RWPE1 (cell line): Measurements from ENCODE around the gene GCG.

Experiments
- CTCF ChIA-PET: fragments of 350-600 bp; sonication (Branson Sonifier 250); formaldehyde crosslinking; extraction: SDS; loops from one replicate; lab custom pipeline; 2021; lab: Yijun Ruan, JAX
- POLR2A ChIA-PET: fragments of 400-600 bp; formaldehyde crosslinking; extraction: SDS; loops from one replicate; lab custom pipeline; 2020; ENCODE audit warnings: antibody characterized with exemption; ENCODE audit not compliant: low non-redundant PET; lab: Yijun Ruan, JAX
- DNase-seq: peaks from one replicate; pipeline ENCODE4 v3.0.0; 2012; ENCODE audit warnings: low spot score
- H3K27ac ChIP-seq: fragments of 450-650 bp; 2 replicates; pipeline ENCODE4 v1.5.1; 2017
- CTCF ChIP-seq: fragments of 450-650 bp; conservative IDR thresholded peaks from 2 replicates; pipeline ENCODE4 v1.5.1; 2017; ENCODE audit warnings: low read depth, mild to moderate bottlenecking

Gene GCG

DNA sequence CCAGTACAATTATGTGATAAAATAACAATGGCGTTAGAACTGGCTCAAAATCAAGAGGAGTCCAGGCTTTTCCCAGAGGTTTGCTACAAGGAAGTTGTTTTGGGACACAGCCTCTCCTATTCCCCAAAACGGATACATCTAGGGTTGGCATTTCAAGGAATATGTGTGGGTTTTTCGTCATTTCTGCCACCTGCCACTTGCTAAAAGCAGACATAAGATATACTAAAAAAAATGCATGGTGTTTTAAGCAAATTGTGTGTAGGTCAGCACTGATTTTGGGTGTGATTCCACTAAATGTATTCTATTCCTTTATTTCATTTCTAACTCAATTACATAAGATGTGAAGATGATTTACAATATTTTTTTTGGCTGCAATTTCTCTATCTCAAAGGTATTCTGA lies 36.4 kb upstream of the GCG start:
- H3K27ac ChIP-seq, result no peak overlapping the region
- ChIA-PET CTCF (interaction anchor here (0.7 kb wide), 1 partner anchor 332 kb away, joined by 3 read pairs; no protein-coding TSS in a partner anchor), POLR2A (no interaction called here)
- TF ChIP-seq CTCF, result no peak
- no peak for DNase-seq

- TF ChIP-seq CTCF, result no peak
- no peak for DNase-seq
- ChIA-PET CTCF (no interaction called here), POLR2A (no interaction called here)
- no peak overlapping the region for H3K27ac ChIP-seq
Observed at GRCh38 chr2:162185541-162186232, 33.6 kb upstream of the GCG start.

DNA sequence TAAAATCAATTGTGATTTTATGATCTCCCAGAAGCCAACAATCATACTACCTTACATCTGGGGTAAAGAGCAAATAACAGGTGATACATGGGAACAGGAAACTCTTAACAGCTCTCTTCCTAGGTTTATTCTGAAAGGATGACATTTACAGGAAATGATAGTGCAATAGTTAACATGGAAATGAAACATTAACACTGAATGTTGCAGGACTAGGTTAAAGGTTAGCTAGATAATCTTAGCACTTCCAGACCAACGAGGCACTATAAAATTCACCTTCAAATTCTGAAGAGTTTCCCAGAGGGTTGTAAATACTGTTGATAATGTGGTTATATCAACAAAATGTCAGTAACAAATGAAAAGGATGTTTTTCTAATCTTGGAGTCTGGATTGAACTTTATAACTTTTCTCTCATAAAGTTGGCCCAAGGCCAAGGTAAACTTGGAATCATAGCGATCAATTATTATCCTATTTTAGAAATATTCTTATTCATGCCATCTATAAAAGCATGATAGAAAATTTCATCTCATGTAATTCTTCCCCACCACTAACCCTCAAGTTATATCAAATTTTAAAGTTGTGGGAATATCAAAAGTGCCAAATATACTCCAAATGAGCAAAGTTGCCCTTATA lies 32.9 kb upstream of the GCG start:
- CTCF ChIA-PET, result no interaction called here
- POLR2A ChIA-PET, result no interaction called here
- no peak for TF ChIP-seq CTCF
- no peak overlapping the region for H3K27ac ChIP-seq
- no peak for DNase-seq

DNA sequence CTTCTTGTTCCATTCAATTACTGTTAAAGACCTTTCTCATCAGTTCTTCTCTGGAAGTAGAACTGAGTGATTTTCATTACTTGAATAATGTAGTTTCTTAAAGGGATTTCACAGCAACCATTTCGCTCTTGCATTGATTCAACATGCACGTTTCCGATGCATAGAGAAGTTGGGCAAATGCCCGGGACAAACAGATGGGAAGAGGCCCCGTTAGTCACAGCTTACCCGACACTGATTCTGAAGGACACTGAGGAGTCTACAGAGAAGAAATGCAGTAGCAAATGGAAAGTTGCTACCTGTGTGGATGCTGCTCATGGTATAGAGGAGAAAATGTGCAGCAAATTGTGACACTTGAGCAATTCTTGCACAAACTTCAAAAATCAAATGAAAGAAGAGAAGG lies 32.3 kb upstream of the GCG start:
- POLR2A ChIA-PET, result no interaction called here
- H3K27ac ChIP-seq, result no peak overlapping the region
- DNase-seq, result no peak
- no peak for TF ChIP-seq CTCF
- CTCF ChIA-PET, result no interaction called here

DNA sequence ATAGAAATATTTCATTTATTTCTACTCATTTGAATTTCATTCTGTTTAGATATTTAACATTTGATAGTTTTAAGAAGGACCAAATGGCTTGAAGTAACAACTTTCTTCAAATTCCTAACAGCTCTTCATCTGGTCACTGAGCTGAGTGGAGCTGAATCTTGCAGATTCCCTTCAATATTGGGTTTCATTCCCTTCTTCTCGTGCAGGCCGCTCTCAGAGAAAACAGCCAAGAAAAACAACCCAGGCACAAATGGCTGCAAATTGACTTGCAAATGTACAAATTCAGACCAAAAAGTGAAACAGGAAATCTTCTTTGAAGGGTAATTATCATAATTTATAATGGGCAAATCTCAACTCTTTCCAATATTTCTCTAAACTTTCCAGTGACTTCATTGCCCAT lies 30.3 kb upstream of the GCG start:
- no peak overlapping the region for H3K27ac ChIP-seq
- POLR2A ChIA-PET, result no interaction called here
- DNase-seq, result no peak
- TF ChIP-seq CTCF, result no peak
- CTCF ChIA-PET, result no interaction called here

DNA sequence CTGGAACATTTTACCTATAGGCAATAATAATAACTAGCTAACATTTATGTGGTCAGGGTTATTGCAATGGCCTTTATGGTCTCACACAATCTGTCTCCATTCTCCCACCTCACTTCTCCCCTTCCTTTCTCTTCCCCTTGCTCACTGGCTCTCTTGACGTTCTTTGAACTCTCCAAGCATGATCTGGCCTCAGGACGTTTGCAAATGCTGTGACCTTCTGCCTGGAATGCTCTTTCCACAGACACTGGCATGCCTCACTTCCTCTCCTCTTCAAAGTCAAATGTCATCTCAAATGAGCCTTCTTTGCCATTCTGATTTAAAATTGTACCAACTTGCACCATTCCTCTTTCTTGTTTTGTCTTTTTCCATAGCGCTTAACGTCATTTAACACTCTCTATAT lies 25.3 kb upstream of the GCG start:
- no peak for TF ChIP-seq CTCF
- no peak overlapping the region for H3K27ac ChIP-seq
- DNase-seq, result no peak
- POLR2A ChIA-PET, result no interaction called here
- CTCF ChIA-PET, result no interaction called here
